HuH-7.5 (cell line): Measurements from ENCODE around the gene PAGR1.
A peak's percentile ranks its signal among the peaks of the same experiment; 100 is the strongest.
"Not testable (repeated sequence)": the region's sequence is repeated elsewhere in the genome, so short reads cannot be mapped to it uniquely, and the experiment has no call there.

ENCODE experiments used
- DNase-seq: peaks from one replicate; pipeline ENCODE4 v3.0.0; 2011; ENCODE audit warnings: low spot score

Gene PAGR1

GRCh38 chr16:29791845-29792807 lies 23.8 kb upstream of the PAGR1 start:
- no peak for DNase-seq

DNA sequence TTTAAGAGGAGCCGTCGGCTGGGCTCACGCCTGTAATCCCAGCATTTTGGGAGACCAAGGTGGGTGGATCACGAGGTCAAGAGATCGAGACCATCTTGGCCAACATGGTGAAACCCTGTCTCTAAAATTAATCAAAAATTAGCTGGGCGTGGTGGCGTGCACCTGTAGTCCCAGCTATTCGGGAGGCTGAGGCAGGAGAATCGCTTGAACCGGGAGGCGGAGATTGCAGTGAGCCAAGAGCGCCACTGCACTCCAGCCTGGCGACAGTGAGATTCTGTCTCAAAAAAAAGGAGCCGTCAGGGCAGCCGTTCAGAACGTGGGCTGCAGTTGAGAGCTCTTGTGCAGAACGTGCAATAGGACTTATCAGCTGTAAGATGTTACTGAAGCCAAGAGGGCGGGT lies 22.8 kb upstream of the PAGR1 start:
- DNase-seq, result not testable (repeated sequence)

GRCh38 chr16:29794231-29794710 lies 21.7 kb upstream of the PAGR1 start:
- no peak for DNase-seq

DNA sequence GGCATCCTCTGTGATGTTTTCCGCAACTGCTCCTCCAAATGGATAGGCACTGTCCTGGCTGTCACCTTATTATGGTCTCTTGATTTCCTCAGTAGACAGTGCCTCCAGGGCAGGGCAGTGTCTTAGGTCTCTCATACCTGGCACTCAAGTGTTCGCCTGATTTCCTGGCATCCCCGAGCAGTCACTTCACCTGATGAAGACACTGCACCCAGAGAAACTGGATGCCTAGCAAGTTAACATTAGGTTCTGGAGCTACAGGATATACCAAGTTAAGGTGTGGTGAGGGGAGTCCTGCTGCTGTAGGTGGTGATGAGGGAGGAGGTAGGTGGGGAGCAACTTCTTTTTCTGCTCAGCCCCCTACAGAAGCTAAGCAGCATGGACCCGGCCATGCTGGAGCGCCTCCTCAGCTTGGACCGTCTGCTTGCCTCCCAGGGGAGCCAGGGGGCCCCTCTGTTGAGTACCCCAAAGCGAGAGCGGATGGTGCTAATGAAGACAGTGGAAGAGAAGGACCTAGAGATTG lies 13.5 kb upstream of the PAGR1 start:
- no peak for DNase-seq

GRCh38 chr16:29804020-29804419 lies 11.9 kb upstream of the PAGR1 start:
- no peak for DNase-seq

DNA sequence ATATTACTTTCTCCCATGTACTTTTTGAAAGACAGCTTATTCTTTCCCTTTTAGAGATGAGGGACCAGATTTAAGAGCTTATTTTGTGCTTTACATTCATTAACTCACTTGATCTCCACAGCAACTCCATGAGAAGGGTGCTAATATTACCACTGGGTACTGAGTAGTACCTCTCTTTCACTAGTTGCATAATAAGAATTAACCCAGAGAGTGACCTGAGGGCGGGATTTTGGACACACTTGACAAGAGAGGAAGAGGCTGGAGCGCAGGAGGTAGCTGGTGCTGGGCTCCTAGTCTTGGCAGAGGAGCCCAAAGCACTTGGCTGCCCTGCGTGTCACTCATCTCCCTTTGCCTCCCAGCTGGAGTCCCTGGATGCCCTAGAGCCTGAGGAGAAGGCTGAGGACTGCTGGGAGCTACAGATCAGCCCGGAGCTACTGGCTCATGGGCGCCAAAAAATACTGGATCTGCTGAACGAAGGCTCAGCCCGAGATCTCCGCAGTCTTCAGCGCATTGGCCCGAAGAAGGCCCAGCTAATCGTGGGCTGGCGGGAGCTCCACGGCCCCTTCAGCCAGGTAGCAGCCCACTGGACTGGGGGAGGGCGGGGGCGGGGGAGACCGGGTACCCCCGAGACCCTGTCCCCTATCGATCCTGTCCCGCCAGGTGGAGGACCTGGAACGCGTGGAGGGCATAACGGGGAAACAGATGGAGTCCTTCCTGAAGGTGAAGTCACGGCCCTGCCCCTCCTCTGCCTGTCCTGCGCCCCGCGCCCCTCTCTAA lies 11.3 kb upstream of the PAGR1 start:
- DNase-seq, result no peak

- DNase-seq, result peak; percentile 92
These were observed 10.5 kb upstream of the PAGR1 start for GRCh38 chr16:29805232-29806098.

- no peak for DNase-seq
These were observed 9.8 kb upstream of the PAGR1 start, which contains the start of gene MAZ for GRCh38 chr16:29806099-29806579. Gene MAZ, plus strand, starts transcription at chr16:29806529. Its CDS starts 173 bp downstream, at chr16:29806702.

GRCh38 chr16:29806641-29807425 lies 9.1 kb upstream of the PAGR1 start:
- DNase-seq, result peak; percentile 82

DNA sequence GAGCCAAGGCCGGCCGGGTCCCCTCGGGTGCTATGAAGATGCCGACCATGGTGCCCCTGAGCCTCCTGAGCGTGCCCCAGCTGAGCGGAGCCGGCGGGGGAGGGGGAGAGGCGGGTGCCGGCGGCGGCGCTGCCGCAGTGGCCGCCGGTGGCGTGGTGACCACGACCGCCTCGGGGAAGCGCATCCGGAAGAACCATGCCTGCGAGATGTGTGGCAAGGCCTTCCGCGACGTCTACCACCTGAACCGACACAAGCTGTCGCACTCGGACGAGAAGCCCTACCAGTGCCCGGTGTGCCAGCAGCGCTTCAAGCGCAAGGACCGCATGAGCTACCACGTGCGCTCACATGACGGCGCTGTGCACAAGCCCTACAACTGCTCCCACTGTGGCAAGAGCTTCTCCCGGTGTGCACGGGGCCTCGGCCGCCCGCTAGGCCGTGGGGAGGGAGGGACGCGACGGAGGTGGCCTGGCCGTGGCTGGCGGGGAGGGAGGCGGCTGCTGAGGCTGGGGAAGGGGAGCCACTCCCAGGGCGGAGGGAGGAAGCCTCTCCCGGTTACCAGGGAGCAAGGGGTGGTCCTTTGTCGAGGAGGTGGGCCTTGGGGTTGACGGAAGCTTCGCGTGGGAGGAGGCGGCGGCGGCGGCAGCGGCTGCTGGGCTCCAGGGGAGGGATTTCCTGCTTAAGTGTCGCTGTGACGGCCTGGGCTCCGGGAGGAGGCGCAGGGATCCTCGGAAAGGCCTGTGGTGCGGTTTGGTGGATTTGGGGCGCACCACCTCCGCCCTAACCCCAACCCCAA lies 8.3 kb upstream of the PAGR1 start:
- DNase-seq, result peak; percentile 84

DNA sequence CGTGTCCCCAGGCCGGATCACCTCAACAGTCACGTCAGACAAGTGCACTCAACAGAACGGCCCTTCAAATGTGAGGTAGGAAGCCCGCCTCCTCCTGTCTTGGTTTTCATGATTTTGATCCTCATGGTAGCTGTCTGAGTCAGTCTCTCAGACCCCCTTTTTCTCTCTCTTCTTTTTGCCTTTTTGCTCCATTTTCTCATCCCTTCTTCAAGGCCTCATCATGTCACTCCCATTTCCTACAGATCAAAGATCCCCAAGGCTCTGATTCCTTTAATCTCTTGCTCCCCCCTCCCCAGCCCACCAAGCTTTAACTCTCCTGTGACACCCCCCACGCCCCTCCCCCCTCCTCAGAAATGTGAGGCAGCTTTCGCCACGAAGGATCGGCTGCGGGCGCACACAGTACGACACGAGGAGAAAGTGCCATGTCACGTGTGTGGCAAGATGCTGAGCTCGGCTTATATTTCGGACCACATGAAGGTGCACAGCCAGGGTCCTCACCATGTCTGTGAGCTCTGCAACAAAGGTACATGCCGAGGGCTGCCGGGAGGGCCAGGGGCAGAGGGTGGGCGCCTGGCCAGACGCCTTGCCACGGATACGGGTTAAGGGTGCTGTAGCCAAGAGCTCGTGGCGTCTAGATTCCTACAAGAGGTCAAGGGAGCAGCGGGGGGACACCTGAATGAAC lies 7.6 kb upstream of the PAGR1 start:
- no peak for DNase-seq

- DNase-seq, result no peak
These were observed 6.8 kb upstream of the PAGR1 start for GRCh38 chr16:29809031-29809747.

DNA sequence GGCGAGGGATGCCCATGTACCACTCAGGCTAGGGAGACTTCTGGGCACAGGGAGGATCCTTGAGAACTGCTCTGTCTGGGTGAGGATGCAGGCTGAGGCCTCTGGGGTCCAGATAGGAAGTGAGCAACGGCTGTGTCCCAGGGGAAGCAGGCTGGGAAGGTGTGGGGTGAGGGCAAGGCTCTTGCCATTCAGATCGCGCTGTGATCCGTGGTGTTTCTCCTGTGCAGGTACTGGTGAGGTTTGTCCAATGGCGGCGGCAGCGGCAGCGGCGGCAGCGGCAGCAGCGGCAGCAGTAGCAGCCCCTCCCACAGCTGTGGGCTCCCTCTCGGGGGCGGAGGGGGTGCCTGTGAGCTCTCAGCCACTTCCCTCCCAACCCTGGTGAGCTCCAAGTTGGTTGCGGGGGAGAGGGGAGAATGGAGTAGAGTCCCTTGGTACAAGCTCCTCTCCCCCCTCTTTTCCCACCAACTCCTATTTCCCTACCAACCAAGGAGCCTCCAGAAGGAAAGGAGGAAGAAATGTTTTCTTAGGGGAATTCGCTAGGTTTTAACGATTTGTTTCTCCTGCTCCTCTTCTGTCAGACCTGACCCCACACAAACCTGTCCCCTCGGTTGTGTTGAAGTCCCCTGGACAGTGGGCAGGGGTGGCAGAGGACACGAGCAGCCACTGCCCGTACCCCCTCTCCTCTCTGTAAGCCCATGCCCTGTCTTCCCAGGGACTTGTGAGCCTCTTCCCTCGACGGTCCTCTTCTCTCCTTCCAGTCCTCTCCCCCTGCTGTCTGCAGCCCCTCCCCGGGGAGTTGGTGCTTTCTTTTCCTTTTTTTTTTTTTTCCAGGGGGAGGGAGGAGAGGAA lies 5.9 kb upstream of the PAGR1 start:
- no peak for DNase-seq

- DNase-seq, result no peak
These were observed 5.2 kb upstream of the PAGR1 start for GRCh38 chr16:29810699-29811169.

- peak; percentile 95 for DNase-seq
These were observed 4.6 kb upstream of the PAGR1 start for GRCh38 chr16:29811170-29811895.

- no peak for DNase-seq
These were observed 3.9 kb upstream of the PAGR1 start, which contains the start of gene PRRT2 for GRCh38 chr16:29811896-29812665. Gene PRRT2, plus strand, starts transcription at chr16:29812193. Its CDS starts 862 bp downstream, at chr16:29813055.
